Caco-2 (cell line): ENCODE data around the gene PFDN4. TPM values are rescaled to one million over a fixed set of nuclear protein-coding genes. Genes with fewer than 3 reads are reported as not detected.

Experiments
- BruUV-seq: library from RNA; stranded (reverse); fragments of 400-500 nt; replicated peaks from 2 replicates; lab custom pipeline; 2021; lab: Mats Ljungman, UMichigan
- CTCF ChIA-PET: fragments of 300-600 bp; sonication (Branson Sonifier 250); formaldehyde crosslinking; loops from one replicate; lab custom pipeline; 2022; ENCODE audit warnings: antibody characterized with exemption; lab: Charles Lee
- POLR2A ChIA-PET: fragments of 300-600 bp; sonication (Branson Sonifier 250); formaldehyde crosslinking; loops from one replicate; lab custom pipeline; 2022; ENCODE audit warnings: antibody characterized with exemption; lab: Charles Lee
- DNase-seq, 2 experiments: peaks; one replicate each; pipeline versions ENCODE4 v3.0.0 to v3.0.0-alpha.2; 2020 to 2022
- H3K27me3 ChIP-seq: replicated peaks from 2 replicates; pipeline ENCODE4 v1.6.0; 2011; ENCODE audit warnings: low read length; ENCODE audit not compliant: control insufficient read depth, insufficient read depth
- H3K36me3 ChIP-seq: 2 replicates; pipeline ENCODE4 v1.5.1; 2011; ENCODE audit warnings: low read length; ENCODE audit not compliant: control insufficient read depth, insufficient read depth
- H3K4me1 ChIP-seq: fragments of 250-450 bp; sonication (Bioruptor Pico); 2 replicates; pipeline ENCODE4 v1.5.1; 2020; ENCODE audit warnings: mild to moderate bottlenecking
- H3K4me3 ChIP-seq: 2 replicates; pipeline ENCODE4 v1.5.1; 2011; ENCODE audit warnings: low read depth, mild to moderate bottlenecking, control low read depth, low read length
- H3K9me3 ChIP-seq: fragments of 250-450 bp; sonication (Bioruptor Pico); 2 replicates; pipeline ENCODE4 v1.5.1; 2020; ENCODE audit warnings: mild to moderate bottlenecking, moderate library complexity
- H3K27ac Mint-ChIP-seq: one replicate; pipeline ENCODE4 v1.8.0; 2022; ENCODE audit warnings: mixed read lengths; ENCODE audit not compliant: unreplicated experiment
- H3K27me3 Mint-ChIP-seq: one replicate; pipeline ENCODE4 v1.8.0; 2022; ENCODE audit warnings: mixed read lengths; ENCODE audit not compliant: insufficient read depth, unreplicated experiment
- H3K36me3 Mint-ChIP-seq: one replicate; pipeline ENCODE4 v1.8.0; 2022; ENCODE audit warnings: mild to moderate bottlenecking, mixed read lengths; ENCODE audit not compliant: insufficient read depth, unreplicated experiment
- H3K4me1 Mint-ChIP-seq: one replicate; pipeline ENCODE4 v1.8.0; 2022; ENCODE audit warnings: low read depth, mixed read lengths; ENCODE audit not compliant: unreplicated experiment
- H3K4me3 Mint-ChIP-seq: one replicate; pipeline ENCODE4 v1.8.0; 2022; ENCODE audit warnings: mild to moderate bottlenecking, moderate library complexity, mixed read lengths; ENCODE audit not compliant: unreplicated experiment
- H3K9me3 Mint-ChIP-seq: one replicate; pipeline ENCODE4 v1.8.0; 2022; ENCODE audit warnings: mixed read lengths; ENCODE audit not compliant: unreplicated experiment
- intact Hi-C: fragments of 100-400 bp; cut with micrococcal nuclease; formaldehyde crosslinking; loops from one replicate; pipeline ENCODE4 v1.10.0; 2022; ENCODE audit not compliant: unreplicated experiment
- total RNA-seq: library from RNA; stranded (reverse); gene quantifications from 2 replicates; pipeline ENCODE4 v1.2.3, GENCODE V29; 2022
- TF ChIP-seq, protein P1 (sequence below), 2 experiments: fragments of 200-600 bp in 1 of 2; IDR thresholded peaks; 1 replicate in 1 of 2; 2 replicates in 1 of 2; pipeline versions ENCODE4 v1.5.1 to v1.8.0; 2011 to 2022; ENCODE audit warnings: antibody characterized with exemption in 1 of 2, control low read depth in 1 of 2, inconsistent platforms in 1 of 2, low read depth in 1 of 2, low read length in 1 of 2, mild to moderate bottlenecking in 1 of 2, moderate library complexity in 1 of 2; ENCODE audit not compliant: insufficient read depth in 1 of 2, severe bottlenecking in 1 of 2, unreplicated experiment in 1 of 2

PFDN4 gene
- total RNA-seq, 1 experiment from 2014 or later, result 86.7 TPM

DNA sequence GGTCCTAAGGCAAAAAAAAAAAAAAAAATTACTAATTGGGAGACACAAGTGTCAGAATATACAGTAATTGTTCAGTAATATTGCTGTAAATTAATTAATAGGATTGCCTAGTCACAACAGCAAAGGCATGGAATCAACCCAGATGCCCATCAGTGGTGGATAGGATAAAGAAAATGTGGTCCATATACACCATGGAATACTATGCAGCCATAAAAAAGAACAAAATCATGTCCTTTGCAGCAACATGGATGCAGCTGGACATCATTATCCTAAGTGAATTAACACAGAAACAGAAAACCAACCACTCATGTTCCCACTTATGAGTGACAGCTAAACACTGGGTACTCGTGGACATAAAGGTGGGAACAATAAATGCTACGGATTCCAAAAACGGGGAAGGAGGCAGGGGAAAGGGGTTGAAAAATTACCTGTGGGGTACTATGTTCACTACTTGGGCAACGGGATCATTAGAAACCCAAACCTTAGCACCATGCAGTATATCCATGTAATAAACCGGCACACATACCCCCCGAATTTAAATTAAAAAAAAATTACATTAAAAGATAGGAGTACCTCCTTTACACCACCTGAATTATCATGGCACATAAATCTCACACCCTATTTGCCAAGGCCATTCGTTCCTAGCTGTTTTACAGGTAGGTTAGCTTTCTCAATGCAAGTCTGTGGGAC, 689 bp upstream of the PFDN4 start:
- H3K27me3 ChIP-seq, result no peaks in the 10 kb centered on the region
- Mint-ChIP-seq H3K4me1 (peaks cover 6% of the 10 kb centered on the region), H3K4me3 (peak overlapping the region; percentile 70), H3K27ac (peak overlapping the region; percentile 99), H3K27me3 (peaks cover 4% of the 10 kb centered on the region), H3K9me3 (no peaks in the 10 kb centered on the region), H3K36me3 (peaks cover 4% of the 10 kb centered on the region)
- TF ChIP-seq, protein P1, sequence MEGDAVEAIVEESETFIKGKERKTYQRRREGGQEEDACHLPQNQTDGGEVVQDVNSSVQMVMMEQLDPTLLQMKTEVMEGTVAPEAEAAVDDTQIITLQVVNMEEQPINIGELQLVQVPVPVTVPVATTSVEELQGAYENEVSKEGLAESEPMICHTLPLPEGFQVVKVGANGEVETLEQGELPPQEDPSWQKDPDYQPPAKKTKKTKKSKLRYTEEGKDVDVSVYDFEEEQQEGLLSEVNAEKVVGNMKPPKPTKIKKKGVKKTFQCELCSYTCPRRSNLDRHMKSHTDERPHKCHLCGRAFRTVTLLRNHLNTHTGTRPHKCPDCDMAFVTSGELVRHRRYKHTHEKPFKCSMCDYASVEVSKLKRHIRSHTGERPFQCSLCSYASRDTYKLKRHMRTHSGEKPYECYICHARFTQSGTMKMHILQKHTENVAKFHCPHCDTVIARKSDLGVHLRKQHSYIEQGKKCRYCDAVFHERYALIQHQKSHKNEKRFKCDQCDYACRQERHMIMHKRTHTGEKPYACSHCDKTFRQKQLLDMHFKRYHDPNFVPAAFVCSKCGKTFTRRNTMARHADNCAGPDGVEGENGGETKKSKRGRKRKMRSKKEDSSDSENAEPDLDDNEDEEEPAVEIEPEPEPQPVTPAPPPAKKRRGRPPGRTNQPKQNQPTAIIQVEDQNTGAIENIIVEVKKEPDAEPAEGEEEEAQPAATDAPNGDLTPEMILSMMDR (IDR thresholded peaks at IDR 0.05; ENCODE audit: insufficient read depth in 1 of 2, low read depth in 1 of 2, low read length in 1 of 2, severe bottlenecking in 1 of 2, unreplicated experiment in 1 of 2), result no peak
- H3K4me1 ChIP-seq, result peaks cover 9% of the 10 kb centered on the region
- ChIA-PET POLR2A (interaction anchor here (0.6 kb wide), 2 partner anchors 160 to 453 kb away, joined by 3 to 4 read pairs; no protein-coding TSS in a partner anchor), CTCF (interaction anchor here (0.7 to 2.4 kb wide), 15 partner anchors 8 to 440 kb away, joined by 3 to 17 read pairs (median 5); no protein-coding TSS in a partner anchor)
- intact Hi-C loops, result no loop called here
- no peaks in the 10 kb centered on the region for H3K36me3 ChIP-seq
- no TSS peak for BruUV-seq
- H3K4me3 ChIP-seq, result peak overlapping the region; percentile 93
- no peak for DNase-seq
- no peaks in the 10 kb centered on the region for H3K9me3 ChIP-seq

DNA sequence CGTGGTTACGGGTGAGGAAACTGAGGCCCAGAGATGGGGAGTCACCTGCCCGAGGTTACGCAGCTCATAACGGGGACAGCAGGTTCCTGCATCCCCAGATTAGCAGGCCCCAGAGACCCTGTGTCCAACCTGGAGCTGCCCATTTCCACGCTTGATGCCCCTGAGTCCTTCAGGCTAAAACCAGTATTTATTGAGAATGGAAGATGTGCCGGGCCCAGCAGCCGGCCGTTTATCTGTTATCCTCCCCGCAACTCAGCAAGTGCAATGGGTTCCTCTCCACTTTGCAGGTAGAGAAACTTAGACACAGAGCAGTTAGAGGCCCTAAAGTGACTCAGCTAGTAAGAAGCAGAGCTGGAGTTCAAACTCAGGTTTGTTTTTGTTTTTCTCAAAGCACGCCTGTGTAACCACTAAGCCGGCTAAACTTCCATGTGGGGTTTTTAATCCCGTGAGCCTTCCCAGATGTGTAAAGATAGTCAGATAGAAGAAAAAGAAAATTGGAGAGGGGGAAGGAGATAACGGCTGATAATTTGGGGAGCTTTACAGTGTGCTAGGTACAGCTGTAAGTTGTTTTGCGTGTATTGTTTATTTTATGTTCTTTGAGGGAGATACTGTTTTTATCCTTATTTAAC, 775 bp downstream of the PFDN4 start:
- intact Hi-C loops, result no loop called here
- Mint-ChIP-seq H3K4me3 (peak overlapping the region; percentile 70), H3K36me3 (peaks cover 4% of the 10 kb centered on the region), H3K4me1 (peaks cover 6% of the 10 kb centered on the region), H3K27ac (peak overlapping the region; percentile 20), H3K27me3 (no peaks in the 10 kb centered on the region), H3K9me3 (no peaks in the 10 kb centered on the region)
- Histone ChIP-seq H3K9me3 (no peaks in the 10 kb centered on the region), H3K36me3 (peaks cover 2% of the 10 kb centered on the region), H3K27me3 (no peaks in the 10 kb centered on the region), H3K4me3 (peak overlapping the region; percentile 93), H3K4me1 (peaks cover 9% of the 10 kb centered on the region)
- ChIA-PET CTCF (interaction anchor here (0.8 to 2.4 kb wide), 19 partner anchors 9 to 661 kb away, joined by 3 to 17 read pairs (median 4); no protein-coding TSS in a partner anchor), POLR2A (interaction anchor here (0.6 to 1.1 kb wide), 4 partner anchors 81 to 398 kb away, joined by 3 to 4 read pairs (median 3); no protein-coding TSS in a partner anchor)
- BruUV-seq, result no TSS peak
- TF ChIP-seq, protein P1 (IDR thresholded peaks at IDR 0.05; ENCODE audit: insufficient read depth in 1 of 2, low read depth in 1 of 2, low read length in 1 of 2, severe bottlenecking in 1 of 2, unreplicated experiment in 1 of 2), result no peak
- no peak for DNase-seq

DNA sequence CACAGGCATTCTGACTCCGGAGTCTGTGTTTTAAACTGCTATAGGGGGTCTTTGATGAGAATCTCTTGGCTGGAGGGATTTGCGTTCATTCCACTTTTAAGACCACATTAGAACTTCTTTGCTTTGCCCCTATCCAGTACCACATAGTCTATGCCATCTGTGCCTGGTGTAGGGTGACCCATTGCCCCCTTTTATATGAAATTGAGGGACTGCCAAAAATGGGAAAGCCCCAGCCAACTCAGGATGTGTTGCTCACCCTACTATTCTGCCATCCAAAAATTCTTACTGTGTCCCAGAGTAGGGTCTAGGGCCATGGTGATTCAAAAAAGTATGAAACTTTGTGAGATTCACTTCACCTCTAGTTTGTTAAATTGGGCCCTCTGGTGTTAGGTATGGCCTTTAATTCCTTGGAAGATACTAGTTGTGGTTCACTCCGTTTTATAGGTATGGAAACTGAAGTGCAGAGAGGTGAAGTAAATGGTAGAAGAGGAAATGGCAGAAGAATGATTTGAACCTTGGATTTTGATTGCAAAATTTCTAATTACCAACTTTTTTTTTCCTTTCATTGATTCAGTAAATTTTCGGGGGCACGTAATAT, 1.4 kb downstream of the PFDN4 start:
- no peaks in the 10 kb centered on the region for H3K27me3 ChIP-seq
- intact Hi-C loops, result no loop called here
- H3K4me1 ChIP-seq, result peaks cover 9% of the 10 kb centered on the region
- no peak for DNase-seq
- H3K4me1 Mint-ChIP-seq, result peaks cover 6% of the 10 kb centered on the region
- ChIA-PET CTCF (interaction anchor here (0.9 to 2.4 kb wide), 4 partner anchors 9 to 436 kb away, joined by 3 to 17 read pairs (median 8); no protein-coding TSS in a partner anchor), POLR2A (interaction anchor here (0.7 kb wide), 1 partner anchor 269 kb away, joined by 3 read pairs; no protein-coding TSS in a partner anchor)
- peak overlapping the region; percentile 70 for H3K4me3 Mint-ChIP-seq
- peaks cover 4% of the 10 kb centered on the region for H3K36me3 Mint-ChIP-seq
- H3K4me3 ChIP-seq, result peak overlapping the region; percentile 93
- H3K36me3 ChIP-seq, result peaks cover 2% of the 10 kb centered on the region
- TSS peak; percentile 36 for BruUV-seq
- TF ChIP-seq, protein P1 (IDR thresholded peaks at IDR 0.05; ENCODE audit: insufficient read depth in 1 of 2, low read depth in 1 of 2, low read length in 1 of 2, severe bottlenecking in 1 of 2, unreplicated experiment in 1 of 2), result peak; percentile 1 to 14
- peak overlapping the region; percentile 20 for H3K27ac Mint-ChIP-seq
- H3K9me3 Mint-ChIP-seq, result no peaks in the 10 kb centered on the region
- no peaks in the 10 kb centered on the region for H3K9me3 ChIP-seq
- no peaks in the 10 kb centered on the region for H3K27me3 Mint-ChIP-seq
